Measurements from ENCODE around the gene RAPGEF3. TPM values are rescaled to one million over a fixed set of nuclear protein-coding genes. Genes with fewer than 3 reads are reported as not detected.

RAPGEF3 gene
- total and polyA plus RNA-seq, 2 donors (not counting 1 experiment from before 2014, with no cell fraction given): 1.8 to 5.2 TPM

DNA sequence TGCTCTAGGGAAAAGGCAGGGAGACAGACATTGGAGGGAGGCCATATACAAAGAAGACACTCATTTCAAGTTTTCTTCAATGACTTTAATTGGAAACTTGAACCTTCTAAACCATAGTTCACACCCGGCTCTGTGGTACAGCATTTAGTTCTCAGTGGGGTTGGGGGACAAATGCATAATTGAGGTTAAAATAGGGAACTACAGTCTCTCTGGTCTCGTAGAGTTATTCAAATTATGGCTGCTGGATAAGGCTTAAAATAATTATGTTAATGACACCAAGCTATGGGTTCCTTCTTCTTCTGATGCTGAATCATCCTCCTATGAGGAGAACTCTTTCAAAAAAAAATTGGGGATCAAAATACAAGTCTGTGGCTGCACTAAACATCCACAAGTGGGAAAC is 49.0 kb downstream of the RAPGEF3 start:
- ATAC-seq (ENCODE audit: low read depth): peak; percentile 18
- Mint-ChIP-seq H3K9me3 (ENCODE audit: insufficient read depth) (no peaks in the 10 kb centered on the region), H3K27me3 (no peaks in the 10 kb centered on the region), H3K27ac (peak overlapping the region; percentile 70), H3K4me3 (peak overlapping the region; percentile 45), H3K4me1 (peaks cover 56% of the 10 kb centered on the region)
- intact Hi-C loops (cut with micrococcal nuclease): loop anchor here (5.0 to 10.0 kb wide), 5 partner anchors 198 to 1337 kb away; partner anchors contain the start of genes CCDC184, SENP1 and SLC38A2
- no peaks in the 10 kb centered on the region for H3K9me3 ChIP-seq (ENCODE audit: control extremely low read depth in 1 of 3, control insufficient read depth in 2 of 3, insufficient read depth in 1 of 3, low read length in 2 of 3)
- CTCF ChIA-PET: interaction anchor here (1.0 to 23.9 kb wide), 9 partner anchors 14 to 129 kb away, joined by 3 to 584 read pairs (median 4); partner anchors contain the start of genes RAPGEF3 and SLC48A1
- TF ChIP-seq, protein P1, sequence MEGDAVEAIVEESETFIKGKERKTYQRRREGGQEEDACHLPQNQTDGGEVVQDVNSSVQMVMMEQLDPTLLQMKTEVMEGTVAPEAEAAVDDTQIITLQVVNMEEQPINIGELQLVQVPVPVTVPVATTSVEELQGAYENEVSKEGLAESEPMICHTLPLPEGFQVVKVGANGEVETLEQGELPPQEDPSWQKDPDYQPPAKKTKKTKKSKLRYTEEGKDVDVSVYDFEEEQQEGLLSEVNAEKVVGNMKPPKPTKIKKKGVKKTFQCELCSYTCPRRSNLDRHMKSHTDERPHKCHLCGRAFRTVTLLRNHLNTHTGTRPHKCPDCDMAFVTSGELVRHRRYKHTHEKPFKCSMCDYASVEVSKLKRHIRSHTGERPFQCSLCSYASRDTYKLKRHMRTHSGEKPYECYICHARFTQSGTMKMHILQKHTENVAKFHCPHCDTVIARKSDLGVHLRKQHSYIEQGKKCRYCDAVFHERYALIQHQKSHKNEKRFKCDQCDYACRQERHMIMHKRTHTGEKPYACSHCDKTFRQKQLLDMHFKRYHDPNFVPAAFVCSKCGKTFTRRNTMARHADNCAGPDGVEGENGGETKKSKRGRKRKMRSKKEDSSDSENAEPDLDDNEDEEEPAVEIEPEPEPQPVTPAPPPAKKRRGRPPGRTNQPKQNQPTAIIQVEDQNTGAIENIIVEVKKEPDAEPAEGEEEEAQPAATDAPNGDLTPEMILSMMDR (IDR thresholded peaks at IDR 0.05): no peak
- TF ChIP-seq EZH2 (IDR thresholded peaks at IDR 0.05; ENCODE audit: borderline replicate concordance, insufficient read depth, low read depth, low read length, poor library complexity, severe bottlenecking): no peak
- H2AFZ ChIP-seq (ENCODE audit: insufficient read depth, low read depth, low read length, poor library complexity, severe bottlenecking): no peak overlapping the region
- POLR2A ChIA-PET: no interaction called here
- no peak overlapping the region for H3K9ac ChIP-seq (ENCODE audit: low read length)
- peak; percentile 54 for DNase-seq
- H3K4me3 ChIP-seq (ENCODE audit: control extremely low read depth in 1 of 5, extremely low read depth in 1 of 5, insufficient read depth in 1 of 5, low read depth in 2 of 5, low read length in 4 of 5): peak overlapping the region in 1 of 5 experiments; percentile 1
- H3K27ac ChIP-seq (ENCODE audit: low read length in 2 of 2): peak overlapping the region; percentile 38 to 59
- WGBS (ENCODE audit: insufficient coverage): no CpG with 5 or more reads among the region's 2 CpGs
- peaks cover 68% of the 10 kb centered on the region for H3K79me2 ChIP-seq (ENCODE audit: control insufficient read depth, insufficient read depth, low read length)
- H3K4me2 ChIP-seq (replicated peaks; ENCODE audit: low read depth, low read length, poor library complexity, severe bottlenecking): peak overlapping the region; percentile 61
- no peaks in the 10 kb centered on the region for H3K36me3 ChIP-seq (replicated peaks in 1 of 2; ENCODE audit: control extremely low read depth in 1 of 2, control insufficient read depth in 1 of 2, extremely low read depth in 1 of 2, insufficient read depth in 2 of 2, low read length in 1 of 2)
- peaks cover 4% of the 10 kb centered on the region for H4K20me1 ChIP-seq (ENCODE audit: control insufficient read depth, insufficient read depth, low read length, poor library complexity, severe bottlenecking)
- peaks cover 48 to 49% of the 10 kb centered on the region in 2 donors for H3K4me1 ChIP-seq (ENCODE audit: control insufficient read depth in 2 of 2, insufficient read depth in 2 of 2, low read length in 2 of 2)
- no peaks in the 10 kb centered on the region for H3K27me3 ChIP-seq (replicated peaks in 1 of 4; ENCODE audit: control extremely low read depth in 1 of 4, control insufficient read depth in 3 of 4, insufficient read depth in 4 of 4, low read length in 3 of 4)

DNA sequence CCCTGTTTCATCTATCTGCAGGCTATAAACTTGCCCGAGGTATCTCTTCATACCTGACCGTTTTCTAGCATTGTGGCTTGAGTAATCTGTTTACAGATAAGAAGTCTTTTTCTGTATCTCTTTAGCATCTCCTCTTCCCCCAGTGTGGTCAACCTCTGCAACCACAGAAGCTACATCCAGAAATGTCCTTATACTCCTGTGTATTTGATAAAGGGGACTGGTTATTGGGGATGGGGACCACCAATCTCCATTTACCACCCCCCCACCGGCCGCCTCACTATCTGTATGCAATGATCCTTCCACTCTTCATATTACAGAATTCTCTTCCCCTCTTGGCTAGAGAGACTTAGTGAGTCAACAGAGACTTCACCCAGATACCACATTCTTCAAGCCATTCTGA is 49.4 kb downstream of the RAPGEF3 start:
- peaks cover 56% of the 10 kb centered on the region for H3K4me1 Mint-ChIP-seq

More for the DNA sequence above, 49.4 kb downstream of the RAPGEF3 start:
- H3K79me2 ChIP-seq (ENCODE audit: control insufficient read depth, insufficient read depth, low read length): peaks cover 73% of the 10 kb centered on the region
- intact Hi-C loops (cut with micrococcal nuclease): loop anchor here (5.0 to 10.0 kb wide), 5 partner anchors 198 to 1337 kb away; partner anchors contain the start of genes CCDC184, SENP1 and SLC38A2
- H3K9ac ChIP-seq (ENCODE audit: low read length): no peak overlapping the region
- H4K20me1 ChIP-seq (ENCODE audit: control insufficient read depth, insufficient read depth, low read length, poor library complexity, severe bottlenecking): peaks cover 9% of the 10 kb centered on the region
- peak overlapping the region in 1 of 2 donors; percentile 59 for H3K27ac ChIP-seq (ENCODE audit: low read length in 2 of 2)
- no peak for DNase-seq
- H3K9me3 Mint-ChIP-seq (ENCODE audit: insufficient read depth): no peaks in the 10 kb centered on the region
- H2AFZ ChIP-seq (ENCODE audit: insufficient read depth, low read depth, low read length, poor library complexity, severe bottlenecking): no peak overlapping the region
- TF ChIP-seq, protein P1 (IDR thresholded peaks at IDR 0.05): no peak
- TF ChIP-seq EZH2 (IDR thresholded peaks at IDR 0.05; ENCODE audit: borderline replicate concordance, insufficient read depth, low read depth, low read length, poor library complexity, severe bottlenecking): no peak
- H3K4me3 ChIP-seq (ENCODE audit: control extremely low read depth in 1 of 5, extremely low read depth in 1 of 5, insufficient read depth in 1 of 5, low read depth in 2 of 5, low read length in 4 of 5): peak overlapping the region in 1 of 5 experiments; percentile 1
- H3K27me3 Mint-ChIP-seq: no peaks in the 10 kb centered on the region
- ATAC-seq (ENCODE audit: low read depth): no peak
- ChIA-PET POLR2A (no interaction called here), CTCF (interaction anchor here (1.0 to 23.9 kb wide), 7 partner anchors 14 to 129 kb away, joined by 4 to 584 read pairs (median 11); partner anchors contain the start of genes RAPGEF3 and SLC48A1)
- no peaks in the 10 kb centered on the region for H3K9me3 ChIP-seq (ENCODE audit: control extremely low read depth in 1 of 3, control insufficient read depth in 2 of 3, insufficient read depth in 1 of 3, low read length in 2 of 3)
- peak overlapping the region; percentile 45 for H3K4me3 Mint-ChIP-seq
- no CpG with 5 or more reads among the region's 4 CpGs for WGBS (ENCODE audit: insufficient coverage)
- peak overlapping the region; percentile 61 for H3K4me2 ChIP-seq (replicated peaks; ENCODE audit: low read depth, low read length, poor library complexity, severe bottlenecking)
- H3K27me3 ChIP-seq (replicated peaks in 1 of 4; ENCODE audit: control extremely low read depth in 1 of 4, control insufficient read depth in 3 of 4, insufficient read depth in 4 of 4, low read length in 3 of 4): no peaks in the 10 kb centered on the region
- H3K27ac Mint-ChIP-seq: peak overlapping the region; percentile 70
- peaks cover 50 to 51% of the 10 kb centered on the region in 2 donors for H3K4me1 ChIP-seq (ENCODE audit: control insufficient read depth in 2 of 2, insufficient read depth in 2 of 2, low read length in 2 of 2)
- H3K36me3 ChIP-seq (replicated peaks in 1 of 2; ENCODE audit: control extremely low read depth in 1 of 2, control insufficient read depth in 1 of 2, extremely low read depth in 1 of 2, insufficient read depth in 2 of 2, low read length in 1 of 2): no peaks in the 10 kb centered on the region
